Caco-2 (cell line): ENCODE measurements around the gene ZNF414. TPM values are rescaled to one million over a fixed set of nuclear protein-coding genes. Genes with fewer than 3 reads are reported as not detected.

ENCODE experiments used
- BruUV-seq: library from RNA; stranded (reverse); fragments of 400-500 nt; replicated peaks from 2 replicates; lab custom pipeline; 2021; lab: Mats Ljungman, UMichigan
- CTCF ChIA-PET: fragments of 300-600 bp; sonication (Branson Sonifier 250); formaldehyde crosslinking; loops from one replicate; lab custom pipeline; 2022; ENCODE audit warnings: antibody characterized with exemption; lab: Charles Lee
- POLR2A ChIA-PET: fragments of 300-600 bp; sonication (Branson Sonifier 250); formaldehyde crosslinking; loops from one replicate; lab custom pipeline; 2022; ENCODE audit warnings: antibody characterized with exemption; lab: Charles Lee
- DNase-seq, 2 experiments: peaks; one replicate each; pipeline versions ENCODE4 v3.0.0 to v3.0.0-alpha.2; 2020 to 2022
- H3K27me3 ChIP-seq: replicated peaks from 2 replicates; pipeline ENCODE4 v1.6.0; 2011; ENCODE audit warnings: low read length; ENCODE audit not compliant: control insufficient read depth, insufficient read depth
- H3K36me3 ChIP-seq: 2 replicates; pipeline ENCODE4 v1.5.1; 2011; ENCODE audit warnings: low read length; ENCODE audit not compliant: control insufficient read depth, insufficient read depth
- H3K4me1 ChIP-seq: fragments of 250-450 bp; sonication (Bioruptor Pico); 2 replicates; pipeline ENCODE4 v1.5.1; 2020; ENCODE audit warnings: mild to moderate bottlenecking
- H3K4me3 ChIP-seq: 2 replicates; pipeline ENCODE4 v1.5.1; 2011; ENCODE audit warnings: low read depth, mild to moderate bottlenecking, control low read depth, low read length
- H3K9me3 ChIP-seq: fragments of 250-450 bp; sonication (Bioruptor Pico); 2 replicates; pipeline ENCODE4 v1.5.1; 2020; ENCODE audit warnings: mild to moderate bottlenecking, moderate library complexity
- H3K27ac Mint-ChIP-seq: one replicate; pipeline ENCODE4 v1.8.0; 2022; ENCODE audit warnings: mixed read lengths; ENCODE audit not compliant: unreplicated experiment
- H3K27me3 Mint-ChIP-seq: one replicate; pipeline ENCODE4 v1.8.0; 2022; ENCODE audit warnings: mixed read lengths; ENCODE audit not compliant: insufficient read depth, unreplicated experiment
- H3K36me3 Mint-ChIP-seq: one replicate; pipeline ENCODE4 v1.8.0; 2022; ENCODE audit warnings: mild to moderate bottlenecking, mixed read lengths; ENCODE audit not compliant: insufficient read depth, unreplicated experiment
- H3K4me1 Mint-ChIP-seq: one replicate; pipeline ENCODE4 v1.8.0; 2022; ENCODE audit warnings: low read depth, mixed read lengths; ENCODE audit not compliant: unreplicated experiment
- H3K4me3 Mint-ChIP-seq: one replicate; pipeline ENCODE4 v1.8.0; 2022; ENCODE audit warnings: mild to moderate bottlenecking, moderate library complexity, mixed read lengths; ENCODE audit not compliant: unreplicated experiment
- H3K9me3 Mint-ChIP-seq: one replicate; pipeline ENCODE4 v1.8.0; 2022; ENCODE audit warnings: mixed read lengths; ENCODE audit not compliant: unreplicated experiment
- intact Hi-C: fragments of 100-400 bp; cut with micrococcal nuclease; formaldehyde crosslinking; loops from one replicate; pipeline ENCODE4 v1.10.0; 2022; ENCODE audit not compliant: unreplicated experiment
- total RNA-seq: library from RNA; stranded (reverse); gene quantifications from 2 replicates; pipeline ENCODE4 v1.2.3, GENCODE V29; 2022
- TF ChIP-seq, protein P1 (sequence below), 2 experiments: fragments of 200-600 bp in 1 of 2; IDR thresholded peaks; 1 replicate in 1 of 2; 2 replicates in 1 of 2; pipeline versions ENCODE4 v1.5.1 to v1.8.0; 2011 to 2022; ENCODE audit warnings: antibody characterized with exemption in 1 of 2, control low read depth in 1 of 2, inconsistent platforms in 1 of 2, low read depth in 1 of 2, low read length in 1 of 2, mild to moderate bottlenecking in 1 of 2, moderate library complexity in 1 of 2; ENCODE audit not compliant: insufficient read depth in 1 of 2, severe bottlenecking in 1 of 2, unreplicated experiment in 1 of 2

The ZNF414 gene
- total RNA-seq, 1 experiment from 2014 or later, result 25.0 TPM

DNA sequence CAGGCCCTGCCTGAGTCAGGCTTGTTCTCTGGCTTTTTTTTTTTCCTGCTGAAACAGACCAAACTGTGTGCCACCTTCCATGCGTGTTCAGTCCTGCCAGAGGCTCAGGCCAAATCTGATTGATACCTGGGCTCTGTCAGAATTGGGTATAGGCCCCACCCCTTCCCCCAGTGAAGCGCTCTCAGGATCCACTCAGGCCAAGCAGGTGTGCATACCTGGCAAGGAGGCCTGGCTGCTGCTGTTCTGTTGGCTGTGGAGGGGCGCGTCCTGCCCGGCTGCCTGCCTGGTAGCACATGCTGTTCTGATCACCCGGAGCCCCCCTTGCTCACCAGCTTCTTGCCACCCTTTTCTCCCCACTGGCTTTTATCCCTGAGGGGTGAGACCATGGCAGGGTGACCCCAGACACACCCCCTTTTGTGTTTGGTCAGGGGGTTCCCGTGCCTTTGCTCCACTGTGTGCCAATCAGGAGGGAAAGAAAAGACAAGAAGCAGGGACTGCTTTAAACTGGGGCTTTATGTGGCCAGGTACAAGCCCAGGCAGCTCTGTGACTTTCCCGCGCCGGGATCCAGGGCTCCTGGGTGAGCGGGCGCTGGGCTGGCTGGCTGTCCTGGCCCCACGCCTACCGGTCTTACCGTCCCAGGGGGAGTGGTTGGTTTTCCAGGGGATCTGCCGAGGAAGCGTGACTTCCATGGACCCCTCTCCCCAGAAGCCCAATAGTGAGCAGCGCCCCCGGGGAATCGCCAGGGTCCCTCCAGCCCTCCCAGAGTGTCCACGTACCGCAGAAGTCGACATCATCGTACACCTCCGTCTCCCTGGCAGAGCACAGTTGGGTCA, 24.2 kb downstream of the ZNF414 start:
- H3K4me3 ChIP-seq, result no peak overlapping the region
- no TSS peak for BruUV-seq
- no peaks in the 10 kb centered on the region for H3K4me1 ChIP-seq
- H3K9me3 ChIP-seq, result no peaks in the 10 kb centered on the region
- TF ChIP-seq, protein P1, sequence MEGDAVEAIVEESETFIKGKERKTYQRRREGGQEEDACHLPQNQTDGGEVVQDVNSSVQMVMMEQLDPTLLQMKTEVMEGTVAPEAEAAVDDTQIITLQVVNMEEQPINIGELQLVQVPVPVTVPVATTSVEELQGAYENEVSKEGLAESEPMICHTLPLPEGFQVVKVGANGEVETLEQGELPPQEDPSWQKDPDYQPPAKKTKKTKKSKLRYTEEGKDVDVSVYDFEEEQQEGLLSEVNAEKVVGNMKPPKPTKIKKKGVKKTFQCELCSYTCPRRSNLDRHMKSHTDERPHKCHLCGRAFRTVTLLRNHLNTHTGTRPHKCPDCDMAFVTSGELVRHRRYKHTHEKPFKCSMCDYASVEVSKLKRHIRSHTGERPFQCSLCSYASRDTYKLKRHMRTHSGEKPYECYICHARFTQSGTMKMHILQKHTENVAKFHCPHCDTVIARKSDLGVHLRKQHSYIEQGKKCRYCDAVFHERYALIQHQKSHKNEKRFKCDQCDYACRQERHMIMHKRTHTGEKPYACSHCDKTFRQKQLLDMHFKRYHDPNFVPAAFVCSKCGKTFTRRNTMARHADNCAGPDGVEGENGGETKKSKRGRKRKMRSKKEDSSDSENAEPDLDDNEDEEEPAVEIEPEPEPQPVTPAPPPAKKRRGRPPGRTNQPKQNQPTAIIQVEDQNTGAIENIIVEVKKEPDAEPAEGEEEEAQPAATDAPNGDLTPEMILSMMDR (IDR thresholded peaks at IDR 0.05; ENCODE audit: insufficient read depth in 1 of 2, low read depth in 1 of 2, low read length in 1 of 2, severe bottlenecking in 1 of 2, unreplicated experiment in 1 of 2), result no peak
- H3K27me3 ChIP-seq, result no peaks in the 10 kb centered on the region
- CTCF ChIA-PET, result no interaction called here
- no peaks in the 10 kb centered on the region for H3K4me1 Mint-ChIP-seq
- peaks cover 2% of the 10 kb centered on the region for H3K36me3 ChIP-seq
- no peak overlapping the region for H3K4me3 Mint-ChIP-seq
- H3K27me3 Mint-ChIP-seq, result no peaks in the 10 kb centered on the region
- H3K9me3 Mint-ChIP-seq, result no peaks in the 10 kb centered on the region
- POLR2A ChIA-PET, result no interaction called here
- DNase-seq, result no peak
- intact Hi-C loops, result no loop called here
- peaks cover 60% of the 10 kb centered on the region for H3K36me3 Mint-ChIP-seq
- peak overlapping the region; percentile 16 for H3K27ac Mint-ChIP-seq

DNA sequence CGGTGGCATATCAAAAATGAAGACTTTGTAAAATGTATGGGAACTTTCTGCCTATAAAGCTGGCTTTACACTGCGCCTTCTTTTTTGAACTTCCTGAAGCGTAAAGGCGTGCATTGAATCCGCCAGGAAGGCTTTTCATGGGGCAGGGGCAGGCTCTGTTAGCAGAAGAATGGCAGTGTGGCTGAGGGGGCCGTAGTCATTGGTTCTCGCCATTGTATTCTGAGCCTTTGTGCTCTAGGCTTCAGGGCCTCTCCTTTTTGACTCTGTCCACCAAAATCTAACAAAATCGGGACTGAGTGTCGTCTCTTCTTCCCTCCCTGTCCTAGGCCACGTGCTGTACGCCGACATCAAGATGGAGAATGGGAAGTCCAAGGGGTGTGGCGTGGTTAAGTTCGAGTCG, 25.6 kb downstream of the ZNF414 start:
- no peak for DNase-seq
- Histone ChIP-seq H3K4me3 (no peak overlapping the region), H3K4me1 (no peaks in the 10 kb centered on the region), H3K27me3 (no peaks in the 10 kb centered on the region), H3K36me3 (peaks cover 2% of the 10 kb centered on the region), H3K9me3 (no peaks in the 10 kb centered on the region)
- Mint-ChIP-seq H3K4me3 (no peak overlapping the region), H3K36me3 (peaks cover 74% of the 10 kb centered on the region), H3K27me3 (no peaks in the 10 kb centered on the region), H3K27ac (no peak overlapping the region), H3K9me3 (no peaks in the 10 kb centered on the region), H3K4me1 (no peaks in the 10 kb centered on the region)
- CTCF ChIA-PET, result no interaction called here
- intact Hi-C loops, result no loop called here
- no TSS peak for BruUV-seq
- POLR2A ChIA-PET, result no interaction called here
- TF ChIP-seq, protein P1 (IDR thresholded peaks at IDR 0.05; ENCODE audit: insufficient read depth in 1 of 2, low read depth in 1 of 2, low read length in 1 of 2, severe bottlenecking in 1 of 2, unreplicated experiment in 1 of 2), result no peak

DNA sequence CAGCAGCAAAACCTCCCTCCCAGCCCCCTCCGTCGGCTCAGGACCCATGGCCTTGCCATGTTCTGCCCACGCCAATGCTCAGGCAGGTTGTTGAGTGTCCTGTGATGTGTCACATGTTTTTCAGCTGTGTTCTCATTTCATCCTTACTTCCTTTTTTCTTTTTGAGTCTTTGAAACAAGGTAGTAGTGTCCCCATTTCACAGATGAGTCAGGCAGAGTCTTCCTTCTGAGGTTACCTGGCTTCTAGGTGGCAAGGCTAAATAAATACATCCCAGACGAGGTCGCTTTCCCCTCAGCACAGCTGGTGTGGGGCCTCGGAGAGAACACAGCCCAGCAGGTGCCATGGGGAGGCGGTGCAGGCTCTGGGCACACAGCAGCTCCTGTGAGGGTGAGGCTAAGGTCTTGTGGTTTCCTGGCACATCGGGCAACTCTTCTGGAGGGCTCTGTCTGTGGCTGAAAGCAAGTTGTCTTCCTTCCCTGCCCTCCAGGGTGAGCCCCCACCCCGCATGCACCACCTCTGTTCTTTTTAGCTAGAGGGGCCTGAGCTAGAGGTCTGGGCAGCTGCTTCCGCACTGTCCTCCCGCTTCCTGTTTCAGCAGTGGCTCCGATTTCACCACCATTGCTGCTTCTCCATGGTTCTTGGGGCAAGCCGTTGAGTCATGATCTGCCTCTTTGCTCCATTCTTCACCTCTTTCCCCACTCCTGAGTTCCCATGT, 26.7 kb downstream of the ZNF414 start:
- no TSS peak for BruUV-seq
- Mint-ChIP-seq H3K9me3 (no peaks in the 10 kb centered on the region), H3K27ac (no peak overlapping the region), H3K36me3 (peaks cover 85% of the 10 kb centered on the region), H3K4me1 (no peaks in the 10 kb centered on the region), H3K27me3 (no peaks in the 10 kb centered on the region), H3K4me3 (no peak overlapping the region)
- ChIA-PET POLR2A (no interaction called here), CTCF (interaction anchor here (0.6 kb wide), 1 partner anchor 129 kb away, joined by 3 read pairs; no protein-coding TSS in a partner anchor)
- H3K9me3 ChIP-seq, result no peaks in the 10 kb centered on the region
- no peaks in the 10 kb centered on the region for H3K4me1 ChIP-seq
- no peak overlapping the region for H3K4me3 ChIP-seq
- intact Hi-C loops, result no loop called here
- TF ChIP-seq, protein P1 (IDR thresholded peaks at IDR 0.05; ENCODE audit: insufficient read depth in 1 of 2, low read depth in 1 of 2, low read length in 1 of 2, severe bottlenecking in 1 of 2, unreplicated experiment in 1 of 2), result no peak
- peaks cover 2% of the 10 kb centered on the region for H3K36me3 ChIP-seq
- DNase-seq, result no peak
- no peaks in the 10 kb centered on the region for H3K27me3 ChIP-seq
